HG02623 (cell line): ENCODE results near the gene COL17A1.

Experiments
- ATAC-seq: cut with Tn5 transposase; IDR thresholded peaks from one replicate; pipeline ENCODE4 v1.9.1; 2021; ENCODE audit warnings: moderate library complexity; ENCODE audit not compliant: unreplicated experiment

COL17A1 gene

DNA sequence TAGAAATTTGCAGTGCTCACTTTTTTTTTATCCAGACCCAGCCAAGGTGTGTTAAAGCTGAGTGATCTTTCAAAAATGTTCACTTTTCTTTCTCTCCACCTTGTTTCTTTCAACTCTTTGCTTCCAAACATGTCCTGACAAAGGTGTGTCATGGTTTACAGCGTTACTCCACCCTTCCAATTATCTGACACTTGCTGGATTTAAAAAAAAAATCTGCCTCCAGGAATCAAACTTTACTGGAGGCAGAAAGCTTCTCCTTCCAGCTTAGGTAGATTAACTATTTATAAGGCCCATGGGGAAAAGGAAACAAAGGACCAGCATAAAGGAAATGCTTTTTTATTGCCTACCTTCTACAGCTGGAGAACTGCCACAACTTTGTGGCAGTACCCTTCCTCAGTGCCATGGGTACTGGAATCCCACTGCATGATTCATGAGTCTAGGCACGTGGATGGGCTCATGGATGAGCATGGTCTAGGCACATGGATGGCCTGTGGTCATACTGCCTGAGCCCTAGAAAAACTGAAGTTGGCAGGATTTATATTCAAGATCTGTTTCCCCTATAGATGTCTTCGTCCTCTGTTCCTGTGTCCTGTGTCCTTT is at the start of gene COL17A1:
COL17A1 (minus strand) TSS at position 80 of the 600 bp plus-strand sequence. CDS start 5,207 bp downstream, outside the sequence.
- ATAC-seq, result no peak

DNA sequence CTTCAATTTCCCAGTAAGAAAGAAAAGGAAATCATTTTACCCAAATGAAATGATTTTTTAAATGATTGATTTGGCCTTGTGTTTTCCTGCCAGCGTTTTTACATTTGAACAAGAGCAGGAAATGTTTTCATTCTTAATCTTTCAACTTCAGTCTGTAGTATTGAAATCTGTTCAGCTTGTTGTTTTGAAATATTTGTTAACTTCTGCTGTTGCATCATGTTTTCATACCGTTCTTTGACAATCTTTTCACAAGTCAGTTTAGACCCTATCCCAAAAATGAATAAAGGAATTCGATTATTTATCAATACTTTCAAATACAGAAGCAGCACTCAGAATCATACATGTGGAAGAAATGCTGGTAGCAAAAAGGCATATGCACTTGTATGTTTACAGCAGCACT is 44.4 kb upstream of the COL17A1 start:
- ATAC-seq, result no peak

DNA sequence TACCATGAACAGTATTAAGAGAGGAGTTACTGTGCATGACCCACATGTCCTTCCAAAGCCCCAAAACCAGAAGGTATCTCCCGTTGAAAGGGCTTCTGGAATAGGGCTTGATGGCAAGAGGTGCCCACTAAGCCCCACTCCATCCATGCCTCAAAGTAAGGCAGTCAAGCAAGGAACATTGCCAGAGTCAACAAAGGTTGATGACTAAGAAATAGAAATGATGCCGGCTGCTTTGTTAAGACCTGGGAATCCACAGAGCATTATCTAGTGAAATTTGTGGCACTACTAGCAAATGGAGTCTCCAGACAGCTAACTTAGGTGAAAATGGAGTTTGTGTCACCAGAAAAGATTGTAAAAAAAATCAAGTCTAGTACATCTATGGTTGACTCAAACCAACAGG is 42.5 kb upstream of the COL17A1 start:
- ATAC-seq, result no peak

DNA sequence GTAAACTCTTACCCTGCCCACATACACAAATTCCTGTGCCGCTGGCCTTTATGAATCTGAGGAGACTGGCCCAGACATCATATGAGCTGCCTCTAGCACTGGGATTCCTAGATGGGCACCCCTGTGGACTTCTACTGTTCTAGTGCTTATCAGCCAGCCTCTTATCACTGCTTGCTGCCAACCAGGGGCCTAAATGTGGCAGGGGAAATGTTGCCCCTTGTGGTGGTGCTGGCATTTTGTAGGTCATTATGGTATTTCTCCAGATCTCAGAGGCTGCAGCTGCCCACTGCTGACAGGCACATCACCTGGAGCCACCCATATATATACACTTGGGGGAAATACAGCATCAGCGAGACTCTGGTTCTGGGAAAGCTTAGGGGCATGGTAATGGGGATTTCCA is 41.7 kb upstream of the COL17A1 start:
- no peak for ATAC-seq

DNA sequence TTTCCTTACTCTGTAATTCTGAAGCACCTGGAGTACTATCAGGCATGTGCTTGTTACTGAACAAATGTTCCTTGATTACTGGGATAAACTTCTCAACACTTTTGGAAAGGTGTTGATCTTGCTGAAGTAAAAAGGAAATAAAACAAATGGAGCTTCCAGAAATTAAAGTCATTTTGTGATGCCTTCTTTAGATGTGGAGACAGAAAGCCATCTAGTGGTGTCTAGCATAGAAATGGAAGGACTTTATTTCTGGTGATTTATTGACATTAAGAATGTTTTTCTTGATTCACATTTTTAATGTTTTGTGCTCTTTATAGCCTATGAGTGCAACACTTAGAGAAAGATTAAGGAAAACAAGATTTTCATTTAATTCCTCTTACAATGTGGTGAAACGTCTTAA is 37.7 kb upstream of the COL17A1 start:
- no peak for ATAC-seq

DNA sequence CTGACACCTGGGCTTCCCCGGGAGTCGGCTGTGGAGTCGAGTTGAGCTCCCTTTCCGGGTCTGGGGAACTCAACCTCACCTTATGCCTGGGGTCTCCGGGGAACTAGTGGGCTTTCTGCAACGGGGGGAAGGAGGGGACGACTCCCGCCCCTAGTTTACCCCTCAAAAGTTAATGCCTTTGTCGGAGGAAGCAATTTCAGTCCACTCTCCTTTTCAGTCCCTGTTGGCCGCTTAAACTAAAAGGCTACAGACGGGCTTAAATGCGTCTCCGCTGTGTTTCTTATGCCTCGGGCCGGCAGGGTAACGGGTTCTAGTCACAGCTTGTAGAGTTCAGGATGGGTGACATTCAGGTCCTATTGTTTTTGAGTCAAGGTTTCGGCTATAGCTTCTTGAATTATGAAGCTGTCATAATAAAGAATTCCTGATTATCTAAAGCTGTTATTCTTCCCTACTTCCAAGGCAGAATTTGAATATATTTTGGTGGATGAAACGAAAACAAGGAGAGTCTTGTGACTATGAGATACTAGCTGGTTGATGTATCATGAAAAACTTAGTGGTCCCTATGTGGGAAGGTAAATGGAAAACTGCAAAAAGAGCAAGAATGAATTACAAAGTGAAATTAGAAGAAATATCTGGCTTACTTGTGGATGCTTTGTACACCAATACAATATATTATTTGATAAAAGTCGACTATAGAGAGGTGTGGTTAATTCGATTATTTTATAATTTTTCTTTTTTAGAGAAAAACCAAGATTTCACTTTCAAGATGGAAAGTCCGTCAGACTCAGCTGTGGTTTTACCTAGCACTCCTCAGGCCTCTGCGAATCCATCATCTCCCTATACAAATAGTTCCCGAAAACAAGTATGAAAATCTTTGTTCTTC is 36.8 kb upstream of the COL17A1 start:
- no peak for ATAC-seq

DNA sequence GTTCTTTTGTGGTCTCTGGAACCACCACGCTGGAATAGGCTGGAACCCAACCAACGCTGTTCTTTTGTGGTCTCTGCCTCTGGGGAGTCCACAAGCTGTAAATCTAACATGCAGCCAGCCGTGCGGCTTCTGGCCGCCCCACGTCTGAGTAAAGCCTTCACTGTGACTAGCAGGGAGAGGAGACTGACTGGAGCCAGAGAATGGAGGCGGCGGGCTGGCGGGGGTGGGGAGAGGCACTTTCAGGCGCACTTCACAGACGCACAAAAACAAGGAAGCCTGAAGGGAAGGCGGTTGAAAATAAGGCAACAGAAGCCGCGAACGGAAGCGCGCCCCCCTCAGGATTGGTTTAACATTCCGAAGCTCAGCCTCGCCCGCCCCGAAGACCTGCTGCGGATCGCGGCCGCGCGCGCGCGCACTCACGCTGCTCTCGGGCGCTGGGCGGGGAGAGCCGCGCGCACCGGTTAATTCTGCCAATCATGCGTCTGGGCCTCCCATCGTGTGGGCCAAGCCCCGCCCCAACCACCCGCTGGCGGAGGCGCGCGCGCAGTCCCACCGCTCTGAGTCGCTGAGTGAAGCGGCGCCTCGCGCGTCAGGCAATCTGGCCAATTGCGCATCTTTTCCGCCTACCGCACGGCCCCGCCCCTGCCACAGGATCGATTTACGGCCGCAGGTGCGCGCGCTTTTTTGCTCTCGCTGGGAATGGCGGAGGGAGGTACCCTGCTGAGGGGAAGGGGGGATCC is 36.0 kb upstream of the COL17A1 start, which contains the start of gene SFR1:
SFR1 (plus strand) TSS at position 687 of the 740 bp plus-strand sequence; CDS start at position 700, 13 bp downstream.
- ATAC-seq, result peak; percentile 91

DNA sequence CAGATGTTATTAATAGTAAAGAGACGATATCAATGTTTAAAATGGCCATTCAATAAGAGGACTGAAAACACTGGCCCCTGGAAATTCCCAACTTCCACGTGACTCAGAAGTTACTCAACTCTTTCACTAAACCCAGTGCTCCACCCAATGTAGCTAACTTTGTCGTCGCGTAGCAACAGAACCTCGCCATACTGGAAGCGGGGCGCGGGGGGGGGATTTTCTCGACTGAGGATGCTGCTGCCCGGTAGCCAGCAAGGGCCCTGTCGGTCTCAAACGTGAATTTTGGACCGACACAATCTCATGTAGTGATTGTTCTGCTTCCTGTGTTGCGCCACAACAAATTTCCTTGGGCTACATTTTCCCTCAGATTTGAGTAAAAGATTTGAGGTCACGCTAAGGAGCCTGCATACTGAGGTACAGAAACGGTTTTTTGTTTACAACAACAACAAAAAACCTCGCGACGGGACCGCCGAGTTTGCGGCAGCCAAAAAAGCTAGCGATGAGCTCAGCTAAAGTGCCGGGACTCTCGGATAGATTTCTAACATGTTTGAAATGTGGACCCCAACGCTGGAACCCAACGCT is 35.3 kb upstream of the COL17A1 start:
- no peak for ATAC-seq

DNA sequence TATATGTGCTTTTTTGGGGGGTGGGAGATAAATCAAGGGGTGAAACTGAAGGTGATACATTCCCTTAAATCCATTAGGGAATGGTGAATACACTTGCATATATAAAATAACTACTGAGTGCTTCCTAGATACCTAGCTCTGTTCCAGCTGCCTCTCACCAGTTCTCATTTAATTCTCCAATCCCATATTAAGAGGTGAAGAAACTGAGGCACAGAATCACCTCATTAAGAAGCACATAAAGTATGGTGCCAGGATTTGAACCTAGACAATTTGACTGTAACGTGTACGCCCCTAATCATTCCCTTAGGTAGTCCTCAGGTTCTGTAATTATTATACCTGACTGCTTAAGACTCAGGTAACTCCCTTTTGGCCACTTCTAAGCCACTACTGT is 34.8 kb upstream of the COL17A1 start:
- no peak for ATAC-seq

DNA sequence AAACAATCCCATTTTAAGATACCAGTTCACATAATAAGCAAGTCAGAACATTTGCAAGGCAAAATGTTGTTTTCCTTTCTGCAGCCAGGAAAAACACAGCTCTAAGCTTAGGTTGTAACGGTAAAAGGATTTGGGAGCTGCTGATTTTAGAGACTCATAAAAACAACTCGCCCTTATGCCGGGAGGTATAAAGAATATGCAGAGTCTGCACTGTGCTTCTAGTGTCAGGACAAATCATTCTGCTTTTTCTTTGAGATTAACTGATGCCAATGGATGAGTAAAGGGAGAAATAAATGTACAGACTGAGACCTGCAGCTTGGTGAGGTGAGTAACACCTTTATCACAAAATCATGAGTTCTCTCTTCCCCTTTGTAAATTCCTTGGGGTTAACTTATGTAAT is 34.3 kb upstream of the COL17A1 start:
- ATAC-seq, result no peak

DNA sequence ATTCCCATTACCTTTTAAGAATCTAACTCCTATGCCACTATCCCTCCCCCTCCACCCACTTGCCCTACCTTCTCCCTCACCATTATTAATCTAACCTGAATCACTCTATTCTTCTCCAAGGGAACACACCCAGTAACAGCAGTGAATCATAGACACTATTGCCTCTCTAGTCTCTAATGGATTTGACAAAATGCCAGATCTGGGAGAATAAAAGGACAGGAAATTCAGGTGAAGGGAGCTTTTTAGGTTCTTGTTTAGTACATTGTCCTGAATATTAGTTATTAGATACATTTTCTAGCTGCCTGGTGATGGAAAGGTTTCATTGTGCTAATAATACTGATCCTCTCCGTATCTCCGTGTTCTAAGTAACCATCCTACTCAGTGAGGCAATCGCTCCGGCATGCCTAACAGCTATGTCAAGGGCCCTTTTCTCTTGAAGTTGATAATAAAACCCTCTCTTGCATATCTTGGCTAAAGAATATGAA is 32.2 kb upstream of the COL17A1 start:
- ATAC-seq, result no peak

DNA sequence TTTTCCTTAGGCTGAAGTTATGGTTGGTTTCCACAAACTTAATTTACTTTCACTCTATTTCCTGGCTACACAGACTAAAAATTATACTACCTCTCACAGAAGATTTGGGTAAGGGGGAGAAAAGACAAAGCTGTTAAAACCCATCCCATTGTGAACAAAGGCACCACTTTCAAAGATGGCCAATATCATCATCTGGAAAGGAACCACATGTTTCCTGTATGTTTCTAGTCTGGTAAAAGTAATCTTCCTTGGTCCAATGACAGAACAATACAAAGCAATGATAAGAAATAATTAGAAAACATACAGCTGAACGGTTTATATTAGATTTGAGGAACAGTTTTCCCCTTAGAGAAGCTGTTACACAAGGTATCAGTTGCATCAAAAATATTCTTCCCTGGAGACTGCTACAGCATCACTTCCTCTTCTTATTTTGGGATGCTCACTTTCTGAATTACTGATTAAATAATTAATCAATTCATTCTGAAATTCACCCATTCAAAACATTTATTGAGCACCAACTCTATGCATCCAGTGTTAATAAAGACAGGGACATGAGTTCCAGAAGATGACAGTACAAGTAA is 27.8 kb upstream of the COL17A1 start:
- no peak for ATAC-seq

DNA sequence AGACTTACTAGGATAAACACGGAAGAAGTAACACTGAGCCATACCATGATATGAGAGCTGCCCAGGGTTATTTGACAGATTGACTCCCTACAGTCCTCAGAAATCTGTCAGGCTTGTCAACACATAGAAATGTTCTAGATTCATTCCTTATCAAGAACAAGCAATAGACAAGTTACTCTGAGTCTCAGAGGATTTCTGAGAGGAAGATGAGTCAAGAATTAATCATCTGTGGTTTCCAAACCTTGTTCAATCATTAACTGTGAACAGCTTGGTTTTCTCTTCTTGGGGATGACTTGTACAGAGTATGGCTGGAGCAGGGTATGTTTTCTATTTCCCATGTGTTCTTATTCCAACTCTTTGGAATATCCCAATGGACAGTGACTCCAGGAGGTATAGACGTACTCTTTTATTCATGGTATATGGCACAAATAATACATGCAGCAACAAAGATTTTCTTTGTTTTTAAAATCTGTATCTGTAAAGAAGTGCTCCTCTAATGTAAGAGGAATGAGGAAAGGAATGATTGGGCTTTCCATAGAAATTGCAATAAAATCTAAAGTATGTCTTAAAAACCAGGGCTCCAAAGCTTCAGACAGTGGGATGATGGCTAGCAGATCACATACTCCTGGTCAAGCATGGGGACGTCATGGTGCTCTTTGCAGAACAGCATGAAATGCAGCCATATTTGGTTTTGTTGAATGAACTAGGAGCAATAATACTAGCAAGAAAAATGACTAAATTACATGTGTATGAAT is 24.4 kb upstream of the COL17A1 start:
- ATAC-seq, result peak; percentile 57

DNA sequence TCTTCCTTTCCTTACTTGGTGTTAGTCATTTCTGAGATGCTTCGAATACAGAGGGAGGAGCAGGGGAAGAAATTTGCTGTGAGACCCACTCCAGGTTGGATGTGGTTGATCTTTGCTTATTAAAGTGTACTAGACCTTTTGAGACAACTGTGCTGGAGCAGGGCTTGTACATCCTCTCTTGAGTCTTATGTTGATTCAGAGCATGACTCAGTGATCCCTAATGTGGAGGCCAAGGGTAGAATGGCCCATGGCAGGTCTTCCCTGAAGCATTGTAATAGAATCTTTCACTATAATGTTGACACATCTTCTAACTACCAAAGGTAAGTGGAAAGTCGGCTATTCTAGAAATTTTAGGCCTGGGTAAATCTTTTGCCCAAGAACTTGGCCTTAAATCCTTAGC is 19.2 kb upstream of the COL17A1 start:
- no peak for ATAC-seq

DNA sequence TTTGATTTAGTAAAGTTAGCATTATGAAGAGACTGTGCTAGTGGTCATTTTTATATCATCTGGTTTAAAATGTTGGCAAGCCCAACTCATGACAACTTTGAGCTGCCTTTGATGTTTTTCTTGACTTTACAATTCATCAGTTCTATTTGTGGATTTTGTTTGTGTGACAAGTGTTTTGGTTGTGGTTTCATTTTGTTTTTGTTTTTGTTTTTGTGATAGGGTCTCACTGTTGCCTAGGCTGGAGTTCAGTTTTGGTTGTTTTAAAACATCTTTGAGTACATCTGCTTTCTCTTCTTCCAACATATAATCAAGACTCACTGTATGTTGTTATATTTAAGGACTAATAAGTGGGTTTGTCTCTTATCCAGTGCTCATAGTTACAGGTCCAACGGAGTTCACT is 18.7 kb upstream of the COL17A1 start:
- ATAC-seq, result no peak

DNA sequence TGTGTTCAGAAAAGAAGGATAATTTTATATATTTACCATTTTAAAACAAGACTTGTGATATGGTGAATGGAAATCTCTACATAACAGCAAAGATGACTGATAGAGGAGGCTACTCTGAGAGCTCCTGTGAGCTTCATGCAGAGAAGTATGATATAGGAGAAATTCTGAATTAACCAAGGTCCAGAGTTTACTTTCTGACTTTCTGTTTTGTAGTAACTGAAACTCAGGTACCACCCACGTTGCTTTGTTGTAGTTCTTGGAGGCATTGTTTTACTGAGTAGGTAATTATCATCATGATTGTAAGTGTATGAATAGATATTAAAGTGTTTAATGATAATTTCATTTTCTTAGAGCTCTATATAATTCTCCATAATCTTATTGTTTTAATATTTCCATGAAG is 18.3 kb upstream of the COL17A1 start:
- ATAC-seq, result no peak

DNA sequence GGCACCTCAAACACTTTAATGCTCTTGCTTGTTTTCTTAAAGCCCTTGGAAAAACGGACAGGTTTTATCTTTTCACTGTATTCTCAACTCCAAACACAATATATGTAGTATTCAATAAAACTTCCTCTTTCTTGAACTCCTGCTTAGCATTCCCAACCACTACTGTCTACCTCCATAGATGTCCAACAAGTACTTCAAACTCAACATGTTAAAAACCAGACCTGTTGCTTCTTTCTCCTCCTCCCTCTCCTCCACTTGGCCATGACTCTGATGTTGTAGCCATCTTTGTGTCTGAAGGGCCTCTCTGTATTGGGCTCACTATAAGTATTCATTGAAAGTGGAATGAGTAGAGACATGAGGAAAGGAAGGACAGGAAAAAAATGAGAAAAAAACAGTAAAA is 16.2 kb upstream of the COL17A1 start:
- ATAC-seq, result no peak

DNA sequence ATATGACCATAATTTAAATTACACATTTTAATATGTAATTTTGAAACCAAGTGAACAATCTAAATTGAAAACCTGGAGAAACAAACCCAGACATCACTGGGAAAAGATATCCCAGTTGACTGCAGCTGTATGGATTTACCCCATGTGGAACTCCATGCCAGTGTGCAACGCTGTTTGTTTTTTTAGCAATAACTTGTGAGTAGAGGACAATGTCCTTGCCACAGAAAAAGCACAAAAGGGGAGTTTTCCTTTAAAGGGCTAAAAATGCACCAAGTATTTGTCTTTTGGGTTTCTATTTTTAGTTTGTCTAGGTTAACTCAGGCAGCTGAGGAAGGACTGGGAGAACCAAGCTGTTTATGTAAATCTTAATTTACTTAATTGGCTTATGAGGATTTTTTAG is 15.1 kb upstream of the COL17A1 start:
- ATAC-seq, result no peak

DNA sequence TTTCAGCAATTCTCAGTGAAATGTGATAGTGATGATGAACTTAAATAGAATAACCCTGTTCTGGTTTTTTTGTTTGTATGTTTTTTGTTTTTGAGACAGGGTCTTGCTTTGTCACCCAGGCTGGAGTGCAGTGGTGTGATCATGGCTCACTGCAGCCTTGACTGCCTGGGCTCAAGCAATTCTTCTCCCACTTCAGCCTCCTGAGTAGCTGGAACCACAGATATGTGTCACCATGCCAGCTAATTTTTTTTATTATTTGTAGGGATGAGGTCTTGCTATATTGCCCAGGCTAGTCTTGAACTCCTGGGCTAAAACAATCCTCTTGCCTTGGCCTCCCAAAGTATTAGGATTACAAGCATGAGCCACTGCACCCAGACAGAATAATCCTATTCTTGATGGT is 14.3 kb upstream of the COL17A1 start:
- ATAC-seq, result no peak

DNA sequence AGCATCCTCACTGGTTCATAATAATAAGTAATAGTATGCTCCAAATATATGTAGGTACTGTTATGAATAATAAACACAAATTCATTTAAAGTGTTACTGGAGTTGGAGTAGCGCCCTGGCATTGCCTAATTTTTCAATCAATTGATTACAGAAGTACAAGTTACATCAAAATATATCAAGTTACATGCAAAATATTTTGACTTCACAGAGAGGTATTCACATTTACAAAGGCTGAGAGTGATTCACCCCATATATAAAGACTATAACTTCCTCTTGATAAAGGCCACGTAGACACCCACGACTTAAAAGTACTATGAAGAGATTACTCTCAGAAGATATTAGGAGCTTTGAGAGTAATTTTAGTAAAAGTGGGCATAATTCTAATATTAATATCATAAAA is 13.6 kb upstream of the COL17A1 start:
- no peak for ATAC-seq
